ENCODE measurements around the gene TRAF2. TPM values are rescaled to one million over a fixed set of nuclear protein-coding genes. Genes with fewer than 3 reads are reported as not detected.

Gene TRAF2
- total RNA-seq, 1 experiment from 2014 or later: 29.2 TPM

DNA sequence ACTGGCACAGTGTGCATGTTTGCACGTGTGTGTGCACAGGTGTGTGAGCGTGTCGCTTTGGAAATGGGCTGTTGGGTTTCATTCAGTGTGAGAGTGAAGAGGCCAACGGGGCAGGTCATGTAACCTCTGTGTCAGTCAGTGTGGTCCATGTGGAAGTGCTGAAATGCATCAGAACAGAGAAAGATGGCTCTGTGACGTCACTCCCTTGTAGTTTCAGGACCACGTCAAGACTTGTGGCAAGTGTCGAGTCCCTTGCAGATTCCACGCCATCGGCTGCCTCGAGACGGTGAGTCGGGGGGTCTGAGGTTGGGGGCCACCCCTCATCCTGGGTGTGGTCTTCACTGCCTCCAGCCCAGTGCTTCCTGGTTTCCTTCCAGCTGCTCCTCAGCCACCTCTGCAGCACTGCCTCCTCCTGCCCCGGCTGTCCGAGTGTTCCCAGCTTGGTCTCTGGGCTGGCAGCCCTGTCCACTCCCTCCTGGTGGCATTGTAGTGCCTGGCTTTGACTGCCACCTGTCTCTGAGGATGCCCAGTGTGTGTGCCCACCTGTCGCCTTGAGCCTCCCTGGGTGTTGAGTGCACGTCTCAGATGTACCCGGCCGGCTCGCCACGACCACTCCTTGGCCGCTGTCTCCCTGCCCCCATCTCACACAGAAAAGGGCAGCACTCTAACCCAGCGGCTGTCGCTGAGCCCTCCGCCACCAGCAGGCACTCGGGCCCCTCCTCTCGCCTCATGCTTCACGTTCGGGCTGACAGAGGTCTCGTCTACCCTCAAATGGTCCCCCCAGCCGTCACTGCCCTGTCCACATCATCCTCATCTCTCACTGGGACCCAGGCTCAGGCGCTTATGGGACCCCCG lies 30.2 kb downstream of the TRAF2 start:
- no TSS peak for BruUV-seq (replicated peaks)
- ChIA-PET POLR2A (ENCODE audit: low non-redundant PET) (no interaction called here), CTCF (no interaction called here)
- intact Hi-C loops (cut with micrococcal nuclease; ENCODE audit: unreplicated experiment): no loop called here
- DNase-seq (ENCODE audit: low spot score): no peak
- Histone ChIP-seq H3K27me3 (replicated peaks; ENCODE audit: insufficient read depth, low read depth, low read length, poor library complexity) (no peaks in the 10 kb centered on the region), H3K4me3 (ENCODE audit: low read depth, low read length, poor library complexity, severe bottlenecking) (no peak overlapping the region), H3K27ac (ENCODE audit: low read depth, low read length, poor library complexity, severe bottlenecking) (no peak overlapping the region), H3K9me3 (ENCODE audit: low read depth, low read length, poor library complexity, severe bottlenecking) (no peaks in the 10 kb centered on the region), H3K4me1 (ENCODE audit: insufficient read depth, low read length, poor library complexity, severe bottlenecking) (no peaks in the 10 kb centered on the region), H3K36me3 (ENCODE audit: insufficient read depth, low read length, poor library complexity, severe bottlenecking) (peaks cover 39% of the 10 kb centered on the region)
- no peak for TF ChIP-seq EZH2 (IDR thresholded peaks at IDR 0.05; ENCODE audit: borderline replicate concordance, low read depth, low read length, poor library complexity, severe bottlenecking)
- TF ChIP-seq, protein P1, sequence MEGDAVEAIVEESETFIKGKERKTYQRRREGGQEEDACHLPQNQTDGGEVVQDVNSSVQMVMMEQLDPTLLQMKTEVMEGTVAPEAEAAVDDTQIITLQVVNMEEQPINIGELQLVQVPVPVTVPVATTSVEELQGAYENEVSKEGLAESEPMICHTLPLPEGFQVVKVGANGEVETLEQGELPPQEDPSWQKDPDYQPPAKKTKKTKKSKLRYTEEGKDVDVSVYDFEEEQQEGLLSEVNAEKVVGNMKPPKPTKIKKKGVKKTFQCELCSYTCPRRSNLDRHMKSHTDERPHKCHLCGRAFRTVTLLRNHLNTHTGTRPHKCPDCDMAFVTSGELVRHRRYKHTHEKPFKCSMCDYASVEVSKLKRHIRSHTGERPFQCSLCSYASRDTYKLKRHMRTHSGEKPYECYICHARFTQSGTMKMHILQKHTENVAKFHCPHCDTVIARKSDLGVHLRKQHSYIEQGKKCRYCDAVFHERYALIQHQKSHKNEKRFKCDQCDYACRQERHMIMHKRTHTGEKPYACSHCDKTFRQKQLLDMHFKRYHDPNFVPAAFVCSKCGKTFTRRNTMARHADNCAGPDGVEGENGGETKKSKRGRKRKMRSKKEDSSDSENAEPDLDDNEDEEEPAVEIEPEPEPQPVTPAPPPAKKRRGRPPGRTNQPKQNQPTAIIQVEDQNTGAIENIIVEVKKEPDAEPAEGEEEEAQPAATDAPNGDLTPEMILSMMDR (conservative IDR thresholded peaks at IDR 0.05; ENCODE audit: low read depth, low read length): no peak

DNA sequence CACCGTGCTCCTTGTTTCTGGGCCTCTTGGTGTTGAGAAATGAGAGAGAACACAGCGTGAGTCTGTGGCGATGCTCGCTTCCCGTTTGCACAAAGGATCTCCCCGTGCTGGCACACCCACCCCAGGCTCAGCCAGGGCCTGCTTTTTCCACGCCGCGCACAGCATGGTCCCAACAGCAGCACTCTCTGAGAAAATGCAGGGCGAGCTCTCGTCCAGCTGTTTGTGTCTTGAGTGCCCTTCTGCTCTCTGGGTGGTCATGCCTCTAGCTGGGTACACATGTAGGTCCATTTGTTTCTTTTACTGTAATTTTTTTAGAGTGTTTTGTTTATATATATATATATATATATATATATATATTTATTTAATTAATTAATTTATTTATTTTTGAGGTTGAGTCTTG lies 31.6 kb downstream of the TRAF2 start:
- Histone ChIP-seq H3K9me3 (ENCODE audit: low read depth, low read length, poor library complexity, severe bottlenecking) (no peaks in the 10 kb centered on the region), H3K36me3 (ENCODE audit: insufficient read depth, low read length, poor library complexity, severe bottlenecking) (peaks cover 39% of the 10 kb centered on the region), H3K4me1 (ENCODE audit: insufficient read depth, low read length, poor library complexity, severe bottlenecking) (no peaks in the 10 kb centered on the region), H3K27me3 (replicated peaks; ENCODE audit: insufficient read depth, low read depth, low read length, poor library complexity) (no peaks in the 10 kb centered on the region), H3K4me3 (ENCODE audit: low read depth, low read length, poor library complexity, severe bottlenecking) (no peak overlapping the region), H3K27ac (ENCODE audit: low read depth, low read length, poor library complexity, severe bottlenecking) (no peak overlapping the region)
- ChIA-PET CTCF (no interaction called here), POLR2A (ENCODE audit: low non-redundant PET) (no interaction called here)
- intact Hi-C loops (cut with micrococcal nuclease; ENCODE audit: unreplicated experiment): no loop called here
- no TSS peak for BruUV-seq (replicated peaks)
- TF ChIP-seq, protein P1 (conservative IDR thresholded peaks at IDR 0.05; ENCODE audit: low read depth, low read length): no peak
- TF ChIP-seq EZH2 (IDR thresholded peaks at IDR 0.05; ENCODE audit: borderline replicate concordance, low read depth, low read length, poor library complexity, severe bottlenecking): no peak
- no peak for DNase-seq (ENCODE audit: low spot score)

DNA sequence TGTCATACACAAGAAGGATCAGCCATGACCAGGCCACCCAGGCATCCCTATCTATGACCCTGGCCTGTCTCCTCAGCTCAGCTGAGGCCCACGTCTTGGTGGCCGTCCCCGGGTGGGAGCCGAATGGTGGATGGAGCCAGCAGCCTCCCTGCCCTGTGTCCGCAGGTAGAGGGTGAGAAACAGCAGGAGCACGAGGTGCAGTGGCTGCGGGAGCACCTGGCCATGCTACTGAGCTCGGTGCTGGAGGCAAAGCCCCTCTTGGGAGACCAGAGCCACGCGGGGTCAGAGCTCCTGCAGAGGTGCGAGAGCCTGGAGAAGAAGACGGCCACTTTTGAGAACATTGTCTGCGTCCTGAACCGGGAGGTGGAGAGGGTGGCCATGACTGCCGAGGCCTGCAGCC lies 33.8 kb downstream of the TRAF2 start:
- no peak for TF ChIP-seq EZH2 (IDR thresholded peaks at IDR 0.05; ENCODE audit: borderline replicate concordance, low read depth, low read length, poor library complexity, severe bottlenecking)
- TF ChIP-seq, protein P1 (conservative IDR thresholded peaks at IDR 0.05; ENCODE audit: low read depth, low read length): no peak
- Histone ChIP-seq H3K4me1 (ENCODE audit: insufficient read depth, low read length, poor library complexity, severe bottlenecking) (no peaks in the 10 kb centered on the region), H3K27me3 (replicated peaks; ENCODE audit: insufficient read depth, low read depth, low read length, poor library complexity) (no peaks in the 10 kb centered on the region), H3K27ac (ENCODE audit: low read depth, low read length, poor library complexity, severe bottlenecking) (no peak overlapping the region), H3K36me3 (ENCODE audit: insufficient read depth, low read length, poor library complexity, severe bottlenecking) (peaks cover 31% of the 10 kb centered on the region), H3K9me3 (ENCODE audit: low read depth, low read length, poor library complexity, severe bottlenecking) (no peaks in the 10 kb centered on the region), H3K4me3 (ENCODE audit: low read depth, low read length, poor library complexity, severe bottlenecking) (no peak overlapping the region)
- DNase-seq (ENCODE audit: low spot score): no peak
- POLR2A ChIA-PET (ENCODE audit: low non-redundant PET): no interaction called here
- CTCF ChIA-PET: no interaction called here
- intact Hi-C loops (cut with micrococcal nuclease; ENCODE audit: unreplicated experiment): no loop called here
- BruUV-seq (replicated peaks): no TSS peak
